ENCODE results near the gene GLG1.
"Not testable (repeated sequence)": the region's sequence is repeated elsewhere in the genome, so short reads cannot be mapped to it uniquely, and the experiment has no call there.

DNA sequence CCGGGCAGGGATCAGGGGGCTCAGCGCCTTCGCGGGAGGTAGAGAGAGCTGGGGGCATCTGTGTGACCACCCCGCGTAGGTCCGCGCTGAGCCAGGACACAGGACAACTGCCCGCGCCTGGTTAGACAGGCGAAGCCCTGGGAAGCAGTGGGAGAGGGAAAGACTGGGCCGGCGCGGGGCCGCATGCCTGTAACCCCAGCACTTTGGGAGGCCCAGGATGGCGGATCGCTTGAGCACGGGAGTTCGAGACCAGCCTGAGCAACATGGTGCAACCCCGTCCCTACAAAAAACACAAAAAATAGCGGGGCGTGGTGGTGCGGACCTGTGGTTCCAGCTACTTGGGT lies 199.6 kb downstream of the GLG1 start:
- TF ChIP-seq PHF8 (IDR thresholded peaks at IDR 0.05; ENCODE audit: borderline replicate concordance, low read depth); POLR2A (IDR thresholded peaks at IDR 0.05; ENCODE audit: low read length); CEBPB (IDR thresholded peaks at IDR 0.05): not testable (repeated sequence)
- TF ChIP-seq, protein P1, sequence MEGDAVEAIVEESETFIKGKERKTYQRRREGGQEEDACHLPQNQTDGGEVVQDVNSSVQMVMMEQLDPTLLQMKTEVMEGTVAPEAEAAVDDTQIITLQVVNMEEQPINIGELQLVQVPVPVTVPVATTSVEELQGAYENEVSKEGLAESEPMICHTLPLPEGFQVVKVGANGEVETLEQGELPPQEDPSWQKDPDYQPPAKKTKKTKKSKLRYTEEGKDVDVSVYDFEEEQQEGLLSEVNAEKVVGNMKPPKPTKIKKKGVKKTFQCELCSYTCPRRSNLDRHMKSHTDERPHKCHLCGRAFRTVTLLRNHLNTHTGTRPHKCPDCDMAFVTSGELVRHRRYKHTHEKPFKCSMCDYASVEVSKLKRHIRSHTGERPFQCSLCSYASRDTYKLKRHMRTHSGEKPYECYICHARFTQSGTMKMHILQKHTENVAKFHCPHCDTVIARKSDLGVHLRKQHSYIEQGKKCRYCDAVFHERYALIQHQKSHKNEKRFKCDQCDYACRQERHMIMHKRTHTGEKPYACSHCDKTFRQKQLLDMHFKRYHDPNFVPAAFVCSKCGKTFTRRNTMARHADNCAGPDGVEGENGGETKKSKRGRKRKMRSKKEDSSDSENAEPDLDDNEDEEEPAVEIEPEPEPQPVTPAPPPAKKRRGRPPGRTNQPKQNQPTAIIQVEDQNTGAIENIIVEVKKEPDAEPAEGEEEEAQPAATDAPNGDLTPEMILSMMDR (IDR thresholded peaks at IDR 0.05): not testable (repeated sequence)

All from A549 (cell line).